MV-4-11 (cell line): ENCODE results near the gene EIF3K.

Experiments
- DNase-seq: peaks from one replicate; lab custom pipeline; 2025; lab: John Stamatoyannopoulos, UW

Gene EIF3K

DNA sequence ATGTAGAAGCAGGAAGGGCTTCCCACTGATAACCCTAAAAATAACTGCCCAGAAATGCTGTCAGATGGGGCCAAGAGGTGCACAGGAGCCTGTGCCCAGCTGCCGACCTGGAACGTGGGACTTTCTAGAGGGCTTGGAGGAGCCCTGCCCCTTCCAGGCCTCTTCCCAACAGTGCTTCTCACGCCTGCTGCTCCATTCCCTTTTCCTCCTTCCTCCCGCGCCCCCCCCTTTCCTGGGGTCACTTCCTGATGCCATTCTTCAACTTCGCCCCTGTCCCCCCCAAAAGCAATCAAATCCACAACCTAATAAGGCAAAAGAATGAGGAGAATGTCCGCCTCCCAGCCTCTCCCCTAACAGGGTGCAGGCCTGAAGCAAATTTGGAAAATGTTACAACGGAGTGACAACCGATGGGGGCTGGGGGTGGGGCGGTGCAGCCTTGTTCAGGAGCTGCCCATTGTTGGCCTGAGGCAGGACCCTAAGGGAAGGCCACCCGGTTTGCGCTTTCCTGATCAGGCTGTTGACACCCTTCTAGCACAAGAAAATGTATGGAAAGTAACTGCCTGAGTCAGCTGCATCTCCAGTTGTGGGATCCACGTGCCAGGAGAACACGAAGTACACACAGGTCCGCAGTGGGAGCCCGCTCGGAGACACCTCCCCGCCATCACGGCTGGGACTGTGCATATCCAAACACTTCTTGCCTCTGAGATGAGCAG is 47.1 kb downstream of the EIF3K start:
- no peak for DNase-seq

DNA sequence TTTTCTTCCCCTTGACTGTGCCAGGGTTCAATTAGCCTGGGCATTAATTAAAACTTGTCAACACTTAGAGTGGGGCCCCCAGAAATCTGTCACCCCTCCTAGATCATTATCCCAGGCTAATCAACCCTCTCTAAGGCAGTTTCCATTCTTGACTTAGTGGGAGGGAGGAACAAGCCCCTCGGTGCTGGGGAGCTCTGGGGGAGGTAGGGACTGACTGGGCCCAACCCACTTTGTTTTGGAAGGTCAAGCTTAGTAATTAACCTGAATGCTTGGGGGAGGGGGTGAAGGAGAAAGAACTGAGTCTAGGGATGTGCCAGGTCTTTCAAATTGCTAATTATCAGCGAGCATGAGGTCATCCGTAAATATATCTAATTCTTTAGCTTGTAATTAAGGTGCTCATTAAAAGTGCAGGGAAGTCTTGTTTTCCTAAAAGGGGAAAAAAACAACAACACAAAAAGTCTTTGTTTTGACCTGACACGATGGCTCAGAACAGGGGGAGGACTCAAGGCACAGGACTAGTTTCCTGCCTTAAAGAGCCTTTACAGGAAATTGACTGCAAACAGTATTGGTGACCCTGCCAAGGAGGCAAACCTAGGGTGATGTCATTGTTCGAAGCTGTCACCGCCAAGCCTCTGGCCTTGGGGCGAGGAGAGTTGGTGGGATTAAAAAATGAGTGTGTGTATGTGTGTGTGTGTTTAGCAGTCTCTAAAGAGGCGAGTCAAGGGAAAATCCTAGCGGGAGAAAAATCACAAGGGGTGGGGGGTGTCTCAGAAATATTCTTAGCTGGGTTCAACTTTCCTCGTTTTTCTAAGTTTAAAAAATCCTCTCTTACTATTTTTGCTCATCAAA is 47.9 kb downstream of the EIF3K start:
- DNase-seq: peak; percentile 80

DNA sequence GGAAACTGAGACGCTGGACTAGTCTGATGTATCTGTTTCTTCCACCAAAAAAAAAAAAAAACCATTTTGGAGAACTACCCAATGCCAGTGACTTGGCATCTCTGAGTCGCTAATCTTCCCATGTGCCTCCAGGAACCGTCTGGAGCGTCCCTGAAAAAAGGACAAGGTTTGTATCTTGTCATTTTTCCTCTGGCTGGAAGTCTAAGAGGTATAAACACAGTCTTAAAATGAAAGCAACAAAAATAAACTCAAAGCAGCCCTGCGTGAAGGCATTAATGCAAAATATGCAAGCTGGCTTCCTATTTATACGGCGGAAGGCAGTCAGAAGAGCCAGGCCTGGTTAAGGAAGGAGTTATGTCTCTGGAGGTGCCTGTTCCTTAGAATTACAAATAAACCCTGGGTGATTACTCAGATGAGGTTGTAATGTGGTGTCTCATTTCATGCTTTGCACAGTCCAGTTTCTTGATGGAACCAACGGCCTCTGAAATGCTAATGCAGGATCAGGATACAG is 48.7 kb downstream of the EIF3K start:
- no peak for DNase-seq

DNA sequence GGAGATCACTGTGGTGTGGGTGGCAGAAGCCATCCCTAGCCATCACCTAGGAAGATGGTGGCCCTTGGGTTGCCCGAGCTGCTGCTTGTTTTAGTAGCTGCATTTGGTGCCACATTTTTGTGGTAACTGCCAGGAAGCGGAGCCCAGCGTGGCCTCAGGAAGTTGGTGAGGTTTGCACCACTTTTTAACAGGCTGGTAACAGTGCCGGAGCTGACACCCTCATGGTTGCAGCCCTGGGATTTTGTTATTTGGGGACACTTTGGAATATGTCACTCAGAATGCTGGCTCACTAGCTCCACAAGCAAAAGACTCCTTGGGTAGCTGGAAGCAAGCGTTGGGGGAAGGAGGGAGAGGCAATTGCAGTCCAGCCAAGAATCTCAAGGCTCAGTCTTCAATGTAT is 50.6 kb downstream of the EIF3K start:
- peak; percentile 60 for DNase-seq

DNA sequence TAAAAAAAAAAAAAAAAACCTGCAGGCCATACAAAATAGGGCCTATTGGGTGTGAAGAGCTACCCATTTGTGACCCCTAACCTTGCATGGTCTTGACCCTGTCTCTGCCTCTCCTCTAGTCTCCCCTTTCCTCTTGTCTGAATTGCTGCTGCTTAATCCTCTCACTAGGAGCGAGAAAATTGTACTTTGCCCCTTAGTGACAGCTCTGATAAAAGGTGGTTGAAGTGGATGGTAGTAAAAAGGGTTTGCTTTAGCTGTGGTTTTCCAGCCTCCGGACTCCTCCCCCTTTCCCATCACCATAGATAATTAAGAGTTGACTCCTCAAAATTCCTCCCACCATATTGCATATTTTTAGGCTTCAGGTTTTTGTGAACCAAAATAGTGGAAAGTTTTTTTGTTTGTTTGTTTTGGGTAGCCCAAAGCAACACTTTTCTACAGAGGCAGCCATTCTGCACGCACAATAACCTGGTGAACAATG is 52.0 kb downstream of the EIF3K start:
- DNase-seq: no peak

DNA sequence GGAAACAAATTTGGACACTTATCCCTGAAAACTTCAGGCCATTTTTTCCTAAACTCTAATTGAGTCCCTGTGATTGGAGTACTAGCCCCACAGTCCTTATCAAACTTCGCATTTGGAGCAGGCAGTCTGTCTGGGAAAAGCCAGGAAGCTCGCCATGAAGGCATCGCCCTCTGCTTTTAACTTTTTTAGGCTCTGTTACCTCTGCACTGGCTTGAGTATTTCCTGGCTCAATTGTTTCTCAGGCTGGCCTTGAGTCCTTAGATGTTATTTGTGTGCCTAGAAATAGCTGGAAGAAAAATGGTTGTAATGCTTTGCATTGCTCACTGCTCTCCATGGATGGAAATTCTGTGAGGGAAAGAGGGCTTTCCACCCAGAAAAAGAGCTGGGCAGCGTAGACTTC is 52.7 kb downstream of the EIF3K start:
- no peak for DNase-seq

DNA sequence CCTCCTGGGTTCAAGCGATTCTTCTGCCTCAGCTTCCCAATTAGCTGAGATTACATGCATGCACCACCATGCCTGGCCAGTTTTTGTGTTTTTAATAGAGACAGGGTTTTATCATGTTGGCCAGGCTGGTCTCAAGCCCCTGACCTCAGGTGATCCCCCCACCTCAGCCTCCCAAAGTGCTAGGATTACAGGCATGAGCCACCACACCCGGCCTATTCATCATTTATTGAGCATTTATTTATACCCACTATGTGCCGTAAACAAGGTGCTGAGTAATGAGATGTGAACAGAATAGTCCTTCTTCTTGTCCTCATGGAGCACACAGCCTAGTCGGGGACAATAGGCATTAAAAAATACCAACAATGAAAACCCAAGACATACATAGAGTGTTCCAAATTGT is 54.0 kb downstream of the EIF3K start:
- DNase-seq: no peak

DNA sequence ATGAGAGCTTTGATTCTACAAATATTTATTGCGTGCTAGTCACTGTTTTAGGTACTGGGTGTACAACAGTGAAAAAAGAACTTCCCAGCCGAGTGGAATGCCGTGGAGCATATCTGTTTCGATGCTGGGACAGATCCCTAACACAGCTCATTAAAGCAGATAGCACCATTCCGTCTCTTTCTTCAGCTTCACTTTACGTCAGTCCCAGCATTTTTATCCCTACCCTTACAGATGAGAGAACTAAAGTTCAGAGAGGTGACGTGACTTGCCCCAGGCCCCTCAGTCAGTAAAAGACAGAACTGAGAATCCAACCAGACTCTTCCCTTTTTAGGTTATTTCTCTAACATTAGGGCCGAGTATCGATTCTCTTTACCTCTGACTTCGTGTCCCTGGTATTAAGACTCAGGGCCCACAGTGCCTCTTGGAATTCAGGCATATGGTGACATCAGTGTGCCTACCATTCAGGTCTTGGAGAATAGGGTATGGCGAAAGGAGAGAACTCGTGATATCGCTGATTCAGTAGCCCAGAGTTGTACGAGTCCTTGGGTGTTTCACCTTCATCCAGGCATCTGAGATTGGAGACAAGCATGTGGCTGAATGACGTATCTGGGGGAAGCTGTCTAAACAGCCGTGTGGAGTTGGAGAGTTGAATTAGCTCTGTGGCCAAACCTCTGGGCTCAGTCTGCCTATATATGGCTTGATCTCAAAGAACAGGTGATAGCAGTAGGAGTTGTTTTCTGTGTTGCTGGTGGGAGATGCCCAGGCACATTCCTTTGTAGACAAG is 55.6 kb downstream of the EIF3K start:
- peak; percentile 87 for DNase-seq

DNA sequence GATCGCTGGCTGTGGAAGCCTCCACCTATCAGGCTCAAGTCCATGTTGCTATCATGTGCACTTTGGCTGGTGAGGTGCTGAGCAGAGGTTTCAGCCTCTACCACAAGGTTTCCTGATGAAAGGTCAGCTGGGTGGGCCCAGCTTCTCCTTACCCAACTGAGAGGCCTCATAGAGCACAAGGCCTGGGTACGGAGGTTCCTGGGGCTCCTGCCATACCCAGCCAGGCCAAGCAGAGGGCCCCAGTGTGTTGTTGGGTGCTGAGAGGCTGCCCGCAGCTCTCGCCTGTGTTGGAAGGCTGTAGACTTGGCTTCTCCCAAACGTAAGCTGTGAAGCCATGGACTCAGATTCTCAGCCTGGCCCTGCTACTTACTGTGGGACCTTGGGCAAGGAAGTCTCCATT is 56.6 kb downstream of the EIF3K start:
- no peak for DNase-seq

DNA sequence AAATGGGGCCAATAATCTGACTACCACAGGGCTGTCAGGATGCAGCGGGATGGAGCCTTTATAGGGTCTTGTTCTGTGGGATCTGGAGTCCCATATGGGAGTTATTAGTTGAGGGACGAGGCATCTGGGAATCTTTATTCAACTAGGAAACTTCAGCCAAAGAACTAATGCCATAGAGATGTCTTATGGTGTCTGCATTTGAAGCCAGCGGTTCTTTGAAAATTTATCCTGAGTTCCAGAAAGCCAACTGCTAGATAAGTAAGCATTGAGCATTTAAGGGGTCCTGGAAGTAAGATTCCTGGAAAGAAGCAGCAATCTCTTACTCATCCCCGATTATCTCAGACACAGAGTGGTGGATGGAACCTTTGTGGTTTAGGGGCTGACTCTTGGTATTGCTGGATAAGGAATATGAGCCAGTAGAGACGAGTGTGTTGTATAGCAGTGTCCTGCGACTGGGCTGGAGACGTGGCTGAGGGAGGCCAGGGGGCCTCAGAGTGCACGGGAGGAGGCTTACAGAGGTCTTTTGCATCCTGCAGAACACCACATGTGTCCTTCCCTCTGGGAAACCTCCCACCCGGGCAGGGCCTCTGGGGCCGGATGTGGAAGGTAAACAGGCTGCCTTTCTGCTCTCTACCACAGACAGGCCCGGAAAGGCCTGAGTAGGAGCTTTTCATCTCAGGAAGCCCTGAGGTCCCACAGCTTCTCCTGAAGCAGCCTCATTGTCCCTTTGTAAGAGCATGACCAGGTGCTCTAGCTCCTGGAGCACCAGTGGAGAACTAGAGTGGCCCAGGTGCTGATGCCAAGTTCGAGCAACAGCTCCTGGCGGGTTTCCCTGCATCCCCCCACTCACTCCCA is 57.3 kb downstream of the EIF3K start:
- DNase-seq: no peak

DNA sequence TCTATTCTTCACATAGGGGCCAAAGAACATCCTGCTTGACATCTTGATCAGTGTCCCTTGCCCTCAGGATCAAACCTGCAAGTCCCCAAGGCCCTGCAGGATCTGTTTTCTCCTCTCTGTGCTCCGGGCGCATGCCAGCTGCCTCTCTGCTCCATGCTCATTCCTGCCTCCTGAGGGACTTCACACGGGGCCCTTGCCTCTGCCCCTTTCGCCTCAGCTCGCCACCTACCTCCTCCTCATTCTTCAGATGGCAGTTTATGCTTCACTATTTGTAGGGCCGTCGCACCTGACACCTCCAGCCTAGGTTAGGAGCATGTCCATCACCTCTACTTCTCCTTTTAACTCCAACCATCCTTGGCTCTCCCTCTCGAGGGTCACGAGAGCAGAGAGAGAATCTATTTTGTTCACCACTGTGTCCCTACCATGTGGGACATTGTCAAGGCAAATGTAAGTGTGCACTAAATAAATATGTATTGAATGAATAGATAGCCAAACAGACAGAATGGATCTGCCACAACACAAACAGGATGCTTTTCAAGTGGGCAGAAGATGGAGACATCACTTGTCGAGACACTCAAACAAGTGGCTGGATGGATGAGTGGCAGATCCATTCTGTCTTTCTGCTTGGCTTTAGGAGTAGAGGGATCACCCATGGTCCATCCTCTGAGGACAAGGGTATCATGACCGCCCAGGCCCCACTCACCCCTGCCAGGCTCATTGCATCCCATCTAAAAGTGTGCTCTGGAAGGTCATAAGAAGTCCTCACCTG is 58.1 kb downstream of the EIF3K start:
- no peak for DNase-seq

DNA sequence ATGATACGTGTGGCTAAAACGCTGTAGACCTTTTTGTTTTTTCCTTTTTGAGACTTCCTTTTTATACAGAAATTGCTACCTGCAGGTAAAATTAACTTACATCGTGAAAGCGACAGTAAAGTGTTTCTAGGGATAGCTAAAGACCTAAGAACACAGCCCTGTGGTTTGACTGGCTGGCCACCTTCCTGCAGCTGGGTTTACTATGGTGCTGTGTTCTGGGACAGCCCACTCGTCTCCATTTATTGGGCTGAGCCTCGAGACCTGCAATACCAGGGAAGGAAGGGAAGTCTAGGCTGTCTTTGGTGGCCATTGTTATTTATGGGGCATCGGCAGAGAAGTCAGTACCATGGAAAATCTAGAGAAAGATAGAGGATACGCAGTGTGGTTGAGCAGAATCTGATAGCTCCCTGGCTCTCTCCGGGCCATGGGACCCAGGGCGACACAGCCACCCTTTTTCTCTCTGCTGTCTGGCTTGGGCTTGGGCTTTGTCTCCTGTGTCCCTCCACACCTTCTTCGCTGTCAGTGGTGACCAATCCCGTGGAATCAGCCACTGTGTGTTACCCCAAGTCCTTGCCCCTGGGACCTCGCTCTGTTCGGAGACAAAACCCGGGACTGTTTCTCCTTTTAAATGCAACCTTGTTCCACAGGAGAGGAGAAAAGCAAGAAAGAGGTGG is 59.4 kb downstream of the EIF3K start:
- DNase-seq: no peak

DNA sequence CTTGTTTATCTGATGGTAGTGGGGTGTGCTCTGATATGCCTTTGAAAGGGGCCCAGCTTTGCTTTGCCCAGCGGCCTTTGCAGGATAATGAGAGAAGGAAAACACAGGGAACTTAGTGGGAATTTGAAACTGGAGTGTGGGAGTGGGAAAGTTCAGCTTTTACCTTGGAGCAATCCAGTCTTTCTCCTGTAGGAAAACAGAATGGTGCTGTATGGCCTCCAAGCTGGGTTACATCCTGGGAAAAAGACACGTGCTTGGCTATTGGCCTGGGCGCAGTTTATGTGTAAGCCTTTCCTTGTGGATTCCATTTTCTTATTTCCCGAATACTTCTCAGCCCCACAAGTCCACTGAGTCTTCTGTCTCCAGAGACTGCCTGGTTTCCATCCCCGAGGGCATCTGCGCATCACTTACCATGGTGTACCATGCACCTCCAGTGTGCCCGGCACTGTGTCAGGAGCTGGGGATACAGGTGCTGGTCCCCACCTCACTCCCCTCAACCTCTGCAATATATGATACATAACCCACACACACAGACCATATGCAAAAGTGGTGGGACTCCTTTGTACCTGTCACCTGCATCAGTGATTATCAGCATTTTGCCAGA is 60.0 kb downstream of the EIF3K start:
- no peak for DNase-seq

DNA sequence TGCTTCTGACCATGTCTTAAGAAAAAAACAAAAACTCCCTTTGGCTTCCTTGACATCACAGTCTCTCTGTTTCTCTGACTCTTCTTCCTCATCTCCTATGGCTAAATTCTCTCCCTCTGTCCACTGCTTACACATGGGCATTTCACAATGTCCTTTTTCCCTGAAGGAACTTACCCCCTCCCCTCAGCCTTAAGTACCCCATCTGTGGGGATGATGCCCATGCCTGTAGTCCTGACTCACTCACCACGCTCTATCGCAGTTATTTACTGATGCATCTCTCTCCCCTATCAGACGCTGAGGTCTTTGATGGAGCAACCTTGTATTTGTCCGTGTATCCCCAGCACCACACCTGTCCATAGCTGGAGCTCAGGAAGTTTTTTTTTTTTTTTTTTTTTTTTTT is 60.9 kb downstream of the EIF3K start:
- DNase-seq: peak; percentile 69

DNA sequence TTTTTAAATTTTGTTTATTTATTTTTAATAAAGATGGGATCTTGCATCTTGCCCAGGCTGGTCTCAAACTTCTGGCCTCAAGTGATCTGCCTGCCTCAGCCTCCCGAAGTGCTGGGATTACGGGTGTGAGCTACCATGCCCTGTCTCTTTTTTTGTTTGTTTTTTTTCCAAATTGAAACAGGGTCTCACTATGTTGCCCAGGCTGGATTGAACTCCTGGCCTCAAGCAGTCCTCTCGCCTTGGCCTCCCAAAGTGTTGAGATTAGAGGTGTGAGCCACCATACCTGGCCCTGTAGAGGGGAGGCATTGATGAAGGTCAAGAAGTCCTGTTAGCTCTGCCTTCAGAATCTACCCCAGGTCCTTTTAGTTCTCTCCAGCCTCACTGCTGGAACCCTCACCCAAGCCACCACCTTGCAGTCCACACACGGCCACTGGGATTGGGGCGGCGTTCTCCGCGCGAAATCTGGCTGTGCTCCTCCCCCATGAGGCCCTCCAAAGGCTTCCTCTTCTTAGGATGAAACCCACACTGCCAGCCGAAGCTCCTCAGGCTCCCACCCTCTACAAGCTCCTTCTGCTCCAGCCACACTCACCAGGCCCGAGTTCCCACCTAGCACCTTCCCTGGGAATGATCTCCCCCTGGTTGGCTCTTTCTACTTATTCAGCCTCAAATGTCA is 63.3 kb downstream of the EIF3K start:
- no peak for DNase-seq

DNA sequence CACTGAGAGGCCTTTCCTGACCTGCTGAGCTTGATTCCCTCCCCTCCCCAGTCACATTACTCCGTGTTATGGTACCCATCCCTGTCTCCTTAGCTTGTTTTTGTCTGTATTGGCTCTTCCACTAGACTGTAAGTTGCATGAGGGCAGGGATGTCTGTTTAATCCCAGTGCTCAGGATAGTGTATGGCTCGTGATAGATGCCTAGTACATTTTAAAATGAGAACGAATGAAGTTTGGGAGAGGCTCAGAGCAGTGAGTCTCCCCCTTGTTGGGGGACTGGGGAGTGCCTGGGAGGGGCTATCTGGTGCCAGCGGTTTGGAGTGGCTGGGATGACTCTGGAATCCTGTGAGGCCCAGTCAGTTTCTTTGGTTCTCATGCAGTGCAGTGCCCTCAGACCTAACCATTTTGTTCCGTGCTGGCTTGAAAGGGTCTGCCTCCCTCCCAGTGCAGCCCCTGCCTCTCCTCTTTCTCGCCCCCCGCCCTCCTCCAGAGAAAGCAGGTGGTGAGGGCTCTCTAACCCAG is 63.9 kb downstream of the EIF3K start:
- DNase-seq: no peak

DNA sequence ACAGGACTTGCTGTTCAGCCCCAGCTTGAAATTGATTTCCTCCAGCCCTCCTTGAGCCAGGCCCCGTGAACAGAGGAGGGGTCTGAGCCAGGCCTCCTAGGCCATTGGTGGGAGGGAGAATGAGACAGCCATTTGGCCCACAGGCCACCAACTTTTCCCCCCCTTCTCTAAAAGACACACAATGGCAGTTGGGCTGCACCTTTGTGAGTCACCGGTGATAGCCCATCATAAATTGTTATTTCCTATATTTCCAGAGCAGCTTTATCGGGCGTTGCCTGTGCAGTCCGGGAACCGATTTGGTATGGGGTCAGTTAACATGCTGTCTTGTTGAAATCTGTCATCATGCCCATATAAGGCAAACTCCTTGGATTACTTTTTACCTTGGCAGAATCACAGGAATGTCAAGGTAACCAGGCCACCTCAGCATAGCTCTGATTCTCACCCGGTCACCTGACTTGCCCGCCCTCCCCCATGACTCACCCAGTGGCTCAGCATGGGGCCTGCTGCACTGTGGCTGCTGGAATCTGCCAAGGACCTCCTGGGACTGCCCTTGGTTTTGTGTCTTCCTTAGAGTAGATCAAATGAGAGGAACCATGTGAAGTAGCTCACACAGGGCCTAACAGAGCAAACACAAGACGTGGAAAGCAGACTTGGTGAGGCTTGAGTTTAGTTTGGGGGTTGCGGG is 64.5 kb downstream of the EIF3K start:
- DNase-seq: peak; percentile 89
